ENCODE results near the gene SGCE. TPM values are rescaled to one million over a fixed set of nuclear protein-coding genes. Genes with fewer than 3 reads are reported as not detected.

Gene SGCE
- total RNA-seq, 1 donor from 2014 or later: 6.8 TPM

DNA sequence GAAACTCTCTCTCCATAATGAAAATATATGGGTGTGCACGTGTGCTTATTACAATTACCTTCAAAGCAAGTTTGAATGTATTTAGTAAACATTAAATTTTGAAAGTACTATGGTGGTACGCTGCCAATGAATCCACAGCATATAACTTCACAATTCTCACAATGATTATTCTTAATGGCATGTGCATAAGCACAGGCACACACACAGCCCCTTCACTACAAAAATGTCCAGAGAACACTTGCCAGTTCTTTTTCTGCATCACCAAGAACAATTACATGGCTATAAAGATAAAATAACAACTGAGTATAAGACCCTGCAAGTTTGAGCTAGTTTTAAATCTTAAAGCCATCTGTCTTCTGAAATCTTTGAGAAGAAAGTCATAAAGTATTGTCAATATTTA, 22.2 kb downstream of the SGCE start:
- Mint-ChIP-seq H3K9me3 (no peaks in the 10 kb centered on the region), H3K27ac (no peak overlapping the region), H3K4me3 (no peak overlapping the region), H3K4me1 (no peaks in the 10 kb centered on the region), H3K27me3 (peaks cover 6% of the 10 kb centered on the region), H3K36me3 (ENCODE audit: low read depth) (no peaks in the 10 kb centered on the region)
- ChIA-PET POLR2A (no interaction called here), CTCF (no interaction called here)
- no peak for ATAC-seq (ENCODE audit: low read depth)
- intact Hi-C loops (cut with micrococcal nuclease): loop anchor here (5.0 kb wide), 1 partner anchor 41 kb away; no protein-coding TSS in a partner anchor
- TF ChIP-seq, protein P1, sequence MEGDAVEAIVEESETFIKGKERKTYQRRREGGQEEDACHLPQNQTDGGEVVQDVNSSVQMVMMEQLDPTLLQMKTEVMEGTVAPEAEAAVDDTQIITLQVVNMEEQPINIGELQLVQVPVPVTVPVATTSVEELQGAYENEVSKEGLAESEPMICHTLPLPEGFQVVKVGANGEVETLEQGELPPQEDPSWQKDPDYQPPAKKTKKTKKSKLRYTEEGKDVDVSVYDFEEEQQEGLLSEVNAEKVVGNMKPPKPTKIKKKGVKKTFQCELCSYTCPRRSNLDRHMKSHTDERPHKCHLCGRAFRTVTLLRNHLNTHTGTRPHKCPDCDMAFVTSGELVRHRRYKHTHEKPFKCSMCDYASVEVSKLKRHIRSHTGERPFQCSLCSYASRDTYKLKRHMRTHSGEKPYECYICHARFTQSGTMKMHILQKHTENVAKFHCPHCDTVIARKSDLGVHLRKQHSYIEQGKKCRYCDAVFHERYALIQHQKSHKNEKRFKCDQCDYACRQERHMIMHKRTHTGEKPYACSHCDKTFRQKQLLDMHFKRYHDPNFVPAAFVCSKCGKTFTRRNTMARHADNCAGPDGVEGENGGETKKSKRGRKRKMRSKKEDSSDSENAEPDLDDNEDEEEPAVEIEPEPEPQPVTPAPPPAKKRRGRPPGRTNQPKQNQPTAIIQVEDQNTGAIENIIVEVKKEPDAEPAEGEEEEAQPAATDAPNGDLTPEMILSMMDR (IDR thresholded peaks at IDR 0.05): no peak
- no peak for DNase-seq

DNA sequence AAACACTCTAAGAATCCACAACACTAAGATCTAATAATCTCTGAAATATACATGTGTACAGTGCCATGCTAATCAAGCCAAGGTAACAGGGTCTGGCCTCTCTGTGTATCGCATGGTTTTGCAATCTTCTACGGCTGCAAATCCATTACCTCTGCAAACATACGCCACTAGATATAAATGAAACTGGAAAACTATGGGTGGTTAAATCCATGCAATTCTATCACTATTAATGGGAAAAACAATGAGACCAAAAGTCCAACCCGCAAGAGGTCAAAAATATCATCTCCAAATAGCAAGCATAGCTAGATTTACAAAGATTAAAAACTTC, 23.0 kb downstream of the SGCE start:
- H3K4me3 Mint-ChIP-seq: no peak overlapping the region
- intact Hi-C loops (cut with micrococcal nuclease): loop anchor here (5.0 kb wide), 1 partner anchor 41 kb away; no protein-coding TSS in a partner anchor
- ATAC-seq (ENCODE audit: low read depth) (no peak), DNase-seq (no peak)
- H3K27me3 Mint-ChIP-seq: peaks cover 6% of the 10 kb centered on the region
- ChIA-PET CTCF (no interaction called here), POLR2A (no interaction called here)
- no peaks in the 10 kb centered on the region for H3K36me3 Mint-ChIP-seq (ENCODE audit: low read depth)
- no peaks in the 10 kb centered on the region for H3K4me1 Mint-ChIP-seq
- no peaks in the 10 kb centered on the region for H3K9me3 Mint-ChIP-seq
- H3K27ac Mint-ChIP-seq: no peak overlapping the region
- TF ChIP-seq, protein P1 (IDR thresholded peaks at IDR 0.05): no peak

DNA sequence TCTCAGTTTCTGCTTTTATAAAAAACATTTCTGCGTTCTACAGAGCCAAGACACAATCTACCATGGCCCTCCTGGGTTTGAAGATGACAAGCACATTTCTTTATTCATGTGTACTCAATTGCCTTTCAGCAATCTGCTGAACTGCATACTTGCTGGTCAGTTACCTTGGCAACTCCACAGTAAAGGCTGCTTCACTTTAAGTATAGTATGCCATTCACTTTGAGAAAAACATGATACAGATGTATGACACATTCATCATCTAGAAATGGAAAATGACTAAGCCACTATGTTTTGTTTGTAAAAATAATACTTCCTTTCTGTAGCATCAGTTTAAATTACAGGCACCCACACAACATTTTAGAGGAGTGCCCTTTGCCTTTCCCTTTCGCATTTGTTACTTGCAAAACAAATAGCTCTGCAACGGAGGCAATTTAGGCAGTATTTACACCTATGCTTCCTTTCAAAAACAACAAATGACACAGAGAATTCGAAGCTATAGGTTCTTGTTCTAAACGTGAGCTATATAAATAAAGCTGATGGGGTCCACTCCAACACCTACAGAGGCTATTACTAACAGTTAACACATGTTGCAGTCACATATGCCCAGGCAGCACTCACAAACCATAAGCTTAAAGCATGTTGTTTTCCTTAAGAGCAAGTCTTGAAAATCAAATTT, 23.5 kb downstream of the SGCE start:
- no peaks in the 10 kb centered on the region for H3K36me3 Mint-ChIP-seq (ENCODE audit: low read depth)
- ChIA-PET CTCF (interaction anchor here (0.6 kb wide), 1 partner anchor 1290 kb away, joined by 3 read pairs; no protein-coding TSS in a partner anchor), POLR2A (no interaction called here)
- intact Hi-C loops (cut with micrococcal nuclease): loop anchor here (5.0 kb wide), 1 partner anchor 40 kb away; no protein-coding TSS in a partner anchor
- no peak overlapping the region for H3K27ac Mint-ChIP-seq
- TF ChIP-seq, protein P1 (IDR thresholded peaks at IDR 0.05): no peak
- no peaks in the 10 kb centered on the region for H3K4me1 Mint-ChIP-seq
- no peak overlapping the region for H3K4me3 Mint-ChIP-seq
- H3K27me3 Mint-ChIP-seq: peaks cover 5% of the 10 kb centered on the region
- ATAC-seq (ENCODE audit: low read depth) (no peak), DNase-seq (no peak)
- no peaks in the 10 kb centered on the region for H3K9me3 Mint-ChIP-seq

DNA sequence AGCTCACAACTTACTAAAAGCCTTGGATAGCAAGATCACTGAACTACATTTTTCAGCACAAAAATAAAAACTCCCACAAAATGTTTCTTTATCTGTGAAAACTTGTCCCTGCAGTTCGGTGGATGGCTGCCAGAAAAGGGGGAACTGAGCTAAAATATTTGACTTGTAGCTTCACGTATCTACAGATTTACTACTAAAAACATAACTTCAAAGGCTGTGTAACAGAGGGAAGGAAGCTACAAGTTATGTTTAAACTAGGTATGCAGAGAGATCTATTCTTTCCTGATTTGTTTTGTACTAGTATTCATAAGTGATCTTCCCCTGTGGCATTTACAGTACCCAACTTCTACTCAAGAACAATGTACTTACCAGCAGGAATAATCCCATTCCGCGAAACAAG, 25.1 kb downstream of the SGCE start:
- Mint-ChIP-seq H3K36me3 (ENCODE audit: low read depth) (no peaks in the 10 kb centered on the region), H3K27ac (no peak overlapping the region), H3K4me3 (no peak overlapping the region), H3K9me3 (no peaks in the 10 kb centered on the region), H3K27me3 (peaks cover 4% of the 10 kb centered on the region), H3K4me1 (no peaks in the 10 kb centered on the region)
- ATAC-seq (ENCODE audit: low read depth) (no peak), DNase-seq (no peak)
- TF ChIP-seq, protein P1 (IDR thresholded peaks at IDR 0.05): no peak
- intact Hi-C loops (cut with micrococcal nuclease): loop anchor here (5.0 kb wide), 1 partner anchor 39 kb away; no protein-coding TSS in a partner anchor
- ChIA-PET POLR2A (no interaction called here), CTCF (no interaction called here)

DNA sequence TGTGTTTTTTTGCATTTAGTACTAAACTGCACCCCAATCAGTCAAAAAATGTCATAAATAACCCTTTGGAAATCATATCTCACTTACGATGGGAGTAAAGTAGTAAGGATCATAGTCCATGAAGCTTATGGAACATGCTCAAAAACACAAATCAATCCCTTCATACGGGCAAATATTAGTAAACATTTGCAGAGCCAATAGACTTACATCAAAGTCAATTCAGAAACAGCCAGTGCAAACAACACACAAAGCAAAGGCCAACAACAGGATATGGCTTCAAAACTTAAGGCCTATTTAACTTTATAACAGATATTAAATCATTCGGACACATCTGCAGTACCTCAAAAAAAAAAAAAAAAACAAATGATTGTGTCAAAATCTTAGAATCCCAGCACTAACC, 32.1 kb downstream of the SGCE start:
- H3K4me1 Mint-ChIP-seq: peaks cover 11% of the 10 kb centered on the region
- DNase-seq (no peak), ATAC-seq (ENCODE audit: low read depth) (no peak)
- H3K27me3 Mint-ChIP-seq: peaks cover 4% of the 10 kb centered on the region
- TF ChIP-seq, protein P1 (IDR thresholded peaks at IDR 0.05): no peak
- CTCF ChIA-PET: no interaction called here
- H3K27ac Mint-ChIP-seq: no peak overlapping the region
- intact Hi-C loops (cut with micrococcal nuclease): no loop called here
- no peaks in the 10 kb centered on the region for H3K36me3 Mint-ChIP-seq (ENCODE audit: low read depth)
- POLR2A ChIA-PET: no interaction called here
- no peaks in the 10 kb centered on the region for H3K9me3 Mint-ChIP-seq
- no peak overlapping the region for H3K4me3 Mint-ChIP-seq

All from activated B cell treated with CpG ODN at 0.5 μM for 24 hours (primary cell).